Activated CD4-positive, CD25-positive, alpha-beta regulatory T cell (primary cell): ENCODE measurements around the gene SNAP47.
"Not testable (repeated sequence)": the region's sequence is repeated elsewhere in the genome, so short reads cannot be mapped to it uniquely, and the experiment has no call there.

Experiments used
- DNase-seq, 4 experiments: peaks; one replicate each; lab custom pipeline; 2025; lab: John Stamatoyannopoulos, UW

SNAP47 gene

GRCh38 chr1:227734856-227735538 lies at the start of gene SNAP47, which contains the start of gene JMJD4:
TSS of gene SNAP47 (plus strand) at chr1:227735435. CDS start at chr1:227747737, 12,302 bp downstream.
TSS of gene JMJD4 (minus strand) at chr1:227735302. CDS start at chr1:227735273, 29 bp downstream.
- DNase-seq: peak; percentile 84 to 89 (median 86)

GRCh38 chr1:227685807-227686206 lies 49.4 kb upstream of the SNAP47 start:
- DNase-seq: no peak

- DNase-seq: no peak
Observed at GRCh38 chr1:227697321-227697864, 37.8 kb upstream of the SNAP47 start.

GRCh38 chr1:227701631-227702030 lies 33.6 kb upstream of the SNAP47 start:
- not testable (repeated sequence) for DNase-seq

- no peak for DNase-seq
Observed at GRCh38 chr1:227707846-227708245, 27.4 kb upstream of the SNAP47 start.

GRCh38 chr1:227709451-227709850 lies 25.8 kb upstream of the SNAP47 start:
- DNase-seq: no peak

GRCh38 chr1:227710474-227710873 lies 24.8 kb upstream of the SNAP47 start:
- DNase-seq: not testable (repeated sequence)

- DNase-seq: no peak
Observed at GRCh38 chr1:227712648-227713047, 22.6 kb upstream of the SNAP47 start.

GRCh38 chr1:227718932-227719331 lies 16.3 kb upstream of the SNAP47 start:
- DNase-seq: no peak

- DNase-seq: no peak
Observed at GRCh38 chr1:227723474-227723873, 11.8 kb upstream of the SNAP47 start.

GRCh38 chr1:227725046-227725445 lies 10.2 kb upstream of the SNAP47 start:
- no peak for DNase-seq

- DNase-seq: no peak
Observed at GRCh38 chr1:227726318-227726717, 8.9 kb upstream of the SNAP47 start.

- no peak for DNase-seq
Observed at GRCh38 chr1:227726924-227727599, 8.2 kb upstream of the SNAP47 start.

- DNase-seq: peak; percentile 36 to 51 (median 44)
Observed at GRCh38 chr1:227728059-227728891, 7.0 kb upstream of the SNAP47 start.

- DNase-seq: no peak
Observed at GRCh38 chr1:227728892-227729143, 6.4 kb upstream of the SNAP47 start.

GRCh38 chr1:227729144-227729880 lies 5.9 kb upstream of the SNAP47 start:
- no peak for DNase-seq

- DNase-seq: no peak
Observed at GRCh38 chr1:227729881-227730629, 5.2 kb upstream of the SNAP47 start.

- no peak for DNase-seq
Observed at GRCh38 chr1:227730630-227731151, 4.5 kb upstream of the SNAP47 start.

GRCh38 chr1:227731241-227731677 lies 4.0 kb upstream of the SNAP47 start:
- no peak for DNase-seq

GRCh38 chr1:227731696-227732585 lies 3.3 kb upstream of the SNAP47 start:
- DNase-seq: no peak
